Heart left ventricle (tissue), 16 donors: Measurements from ENCODE around the gene C2CD4D. TPM values are rescaled to one million over a fixed set of nuclear protein-coding genes. Genes with fewer than 3 reads are reported as not detected.
A peak's percentile ranks its signal among the peaks of the same experiment; 100 is the strongest.

Experiments used
- ATAC-seq, 4 donors: fragments of 200-7000 bp; cut with Tn5 transposase; one replicate each; pipeline ENCODE4 v1.9.1; 2020 to 2022; ENCODE audit warnings: moderate library complexity in 4 of 4, mild to moderate bottlenecking in 3 of 4, moderate number of reproducible peaks in 1 of 4
- DNase-seq, 5 donors: peaks; one replicate each; pipeline ENCODE4 v3.0.0-alpha.2; 2020
- H3K27ac ChIP-seq, 12 donors: fragments of 200-600 bp; sonication (generic) in 4 of 12; one replicate each; pipeline versions ENCODE4 v1.5.0 to v1.8.0; 2016 to 2022; ENCODE audit warnings: mild to moderate bottlenecking in 2 of 12
- H3K27me3 ChIP-seq, 9 donors: fragments of 200-600 bp; sonication (generic) in 2 of 9; one replicate each; pipeline versions ENCODE4 v1.5.1 to v1.8.0; 2016 to 2022; ENCODE audit warnings: mild to moderate bottlenecking in 3 of 9
- H3K36me3 ChIP-seq, 9 donors: fragments of 200-600 bp; sonication (generic) in 2 of 9; one replicate each; pipeline versions ENCODE4 v1.5.0 to v1.8.0; 2018 to 2022; ENCODE audit warnings: mild to moderate bottlenecking in 2 of 9
- H3K4me1 ChIP-seq, 12 donors: fragments of 200-600 bp; sonication (generic) in 4 of 12; one replicate each; pipeline versions ENCODE4 v1.5.0 to v1.8.0; 2016 to 2022; ENCODE audit warnings: mild to moderate bottlenecking in 3 of 12
- H3K4me3 ChIP-seq, 12 donors: fragments of 200-600 bp; sonication (generic) in 4 of 12; one replicate each; pipeline versions ENCODE4 v1.5.0 to v1.8.0; 2017 to 2022; ENCODE audit warnings: mild to moderate bottlenecking in 9 of 12, moderate library complexity in 4 of 12
- H3K9me3 ChIP-seq, 12 donors: fragments of 200-600 bp; sonication (generic) in 4 of 12; one replicate each; pipeline versions ENCODE4 v1.5.0 to v1.8.0; 2016 to 2022; ENCODE audit warnings: mild to moderate bottlenecking in 1 of 12
- CTCF ChIP-seq, 12 donors: fragments of 200-600 bp; sonication (generic) in 4 of 12; IDR thresholded peaks; one replicate each; pipeline versions ENCODE4 v1.5.0 to v1.8.0; 2018 to 2022; ENCODE audit warnings: antibody characterized with exemption in 12 of 12, mild to moderate bottlenecking in 5 of 12
- POLR2A ChIP-seq, 2 donors: fragments of 450-650 bp; IDR thresholded peaks; one replicate each; pipeline ENCODE4 v1.6.1; 2017; ENCODE audit warnings: antibody characterized with exemption in 2 of 2, mild to moderate bottlenecking in 2 of 2, moderate library complexity in 2 of 2
- WGBS, 4 donors: extraction: QIAGEN DNeasy Blood & Tissue Kit in 2 of 4; methylation state at CpG; one replicate each; pipeline versions ENCODE4 v1.1.5 to v1.1.7; 2013 to 2018; 5-methylcytosine and 5-hydroxymethylcytosine counted together
- intact Hi-C, 10 donors: fragments of 100-400 bp; cut with DNase I; formaldehyde crosslinking; loops; one replicate each; pipeline versions ENCODE4 v1.11.1 to v1.14.2; 2022
- polyA plus RNA-seq, 2 donors: library from polyadenylated mRNA; stranded (reverse); fragments of 200-250 nt; gene quantifications; one replicate each; pipeline ENCODE4 v1.2.3, GENCODE V29; 2013
- total RNA-seq, 9 donors: library from RNA; depleted of rRNA in 2 of 9; stranded (reverse); fragments of >200 nt in 2 of 9; fragmentation: NEBNext Ultra II Directional in 3 of 9; extraction: Animal tissue kit (Norgen Biotek cat#: 25700) in 3 of 9; gene quantifications; one replicate each; pipeline versions ENCODE4 v1.1.0 to v1.2.4, GENCODE V29; 2016 to 2023
- donor health status: ischemic (EF 13 %, LVEDD 7.1; RV severe dilation, severe dysfunction).
- donor health status: healthy with polysubstance abuse.
- donor health status: DM: no; HTN: yes; CAD: no.
- donor health status: DM: no; HTN: no; CAD: no.
- donor health status: ischemic (EF 25% LVEDD 6.9; RV normal size, moderate dysfunction).
- donor health status: ischemic (EF 25% LVEDD 5.7; RV mildly dilated, moderate dysfunction).
- donor health status: healthy.
- donor health status: DM: yes; HTN: yes; CAD: no.
- donor health status: ischemic (EF 35%, LVEDD 5.7; RV mildly dilated, moderate dysfunction).
- donor health status: nonischemic (EF 11% LVEDD 7.7; RV severe dilation, severe dysfunction).
- donor health status: DM: yes; HTN: yes; CAD: no.
- donor health status: PGD.
- donor health status: ischemic (EF 29% LVEDD 5.4; RV normal size, mild dysfunction).
- donor health status: nonischemic (EF 23%, LVEDD 6.1; RV moderate dilation, normal function).

Gene C2CD4D
- total and polyA plus RNA-seq, 11 donors: 0.14 to 0.28 TPM; not detected in 9

GRCh38 chr1:151831605-151832004 lies 8.0 kb downstream of the C2CD4D start, which contains the start of gene RORC:
RORC (minus strand) TSS chr1:151831802; CDS start chr1:151831764, 38 bp downstream.
- Histone ChIP-seq H3K4me3 (peak within 1 kb of the TSS; percentile 1 to 63 (median 42)), H3K27ac (peak within 1 kb of the TSS in 11 of 12 donors; percentile 17 to 77 (median 65)), H3K27me3 (peaks cover 0 to 1% (median 0%) of the 10 kb centered on the region in 9 donors), H3K36me3 (no peaks in the 10 kb centered on the region), H3K9me3 (no peaks in the 10 kb centered on the region), H3K4me1 (peaks cover 0 to 42% (median 17%) of the 10 kb centered on the region in 12 donors)
- peak; percentile 76 to 86 (median 80) for ATAC-seq
- DNase-seq: peak; percentile 59 to 79 (median 62)
- intact Hi-C loops: loop anchor here in 5 of 10 donors (10.0 kb wide), 4 partner anchors 237 to 387 kb away; partner anchors contain the start of gene POGZ (in 1 of the 5)
- TF ChIP-seq POLR2A (IDR thresholded peaks at IDR 0.05): no peak
- no peak for TF ChIP-seq CTCF (IDR thresholded peaks at IDR 0.05)
- WGBS, 4 donors: 43 to 56% (median 52%) methylated on average over 5 of the region's 5 CpGs

- Histone ChIP-seq H3K27me3 (no peaks in the 10 kb centered on the region), H3K27ac (peak overlapping the region in 10 of 12 donors; percentile 19 to 77 (median 66)), H3K36me3 (no peaks in the 10 kb centered on the region), H3K4me1 (peaks cover 0 to 43% (median 17%) of the 10 kb centered on the region in 12 donors), H3K9me3 (no peaks in the 10 kb centered on the region), H3K4me3 (peak overlapping the region; percentile 1 to 63 (median 42))
- ATAC-seq: peak in 1 of 4 donors; percentile 1
- intact Hi-C loops: loop anchor here in 5 of 10 donors (10.0 kb wide), 4 partner anchors 236 to 386 kb away; partner anchors contain the start of gene POGZ (in 1 of the 5)
- peak in 1 of 5 donors; percentile 20 for DNase-seq
- TF ChIP-seq POLR2A (IDR thresholded peaks at IDR 0.05): no peak
- no peak for TF ChIP-seq CTCF (IDR thresholded peaks at IDR 0.05)
- 42 to 66% (median 62%) methylated on average over 4 of the region's 4 CpGs for WGBS, 4 donors
These were observed 8.4 kb downstream of the C2CD4D start for GRCh38 chr1:151831256-151831591.

- 34 to 48% (median 38%) methylated on average over 6 of the region's 6 CpGs for WGBS, 4 donors
- Histone ChIP-seq H3K4me3 (no peak overlapping the region), H3K27ac (no peak overlapping the region), H3K36me3 (no peaks in the 10 kb centered on the region), H3K9me3 (no peaks in the 10 kb centered on the region), H3K27me3 (no peaks in the 10 kb centered on the region), H3K4me1 (peaks cover 0 to 49% (median 17%) of the 10 kb centered on the region in 12 donors)
- ATAC-seq (no peak), DNase-seq (peak in 1 of 5 donors; percentile 49)
- TF ChIP-seq CTCF (IDR thresholded peaks at IDR 0.05) (no peak), POLR2A (IDR thresholded peaks at IDR 0.05) (no peak)
- intact Hi-C loops: loop anchor here in 5 of 10 donors (10.0 kb wide), 4 partner anchors 235 to 385 kb away; partner anchors contain the start of gene POGZ (in 1 of the 5)
These were observed 9.6 kb downstream of the C2CD4D start for GRCh38 chr1:151830055-151830454.

GRCh38 chr1:151829352-151830046 lies 10.1 kb downstream of the C2CD4D start:
- TF ChIP-seq POLR2A (IDR thresholded peaks at IDR 0.05) (no peak), CTCF (IDR thresholded peaks at IDR 0.05) (no peak)
- Histone ChIP-seq H3K36me3 (no peaks in the 10 kb centered on the region), H3K9me3 (no peaks in the 10 kb centered on the region), H3K27me3 (no peaks in the 10 kb centered on the region), H3K27ac (peak overlapping the region in 1 of 12 donors; percentile 27), H3K4me1 (peaks cover 0 to 49% (median 17%) of the 10 kb centered on the region in 12 donors), H3K4me3 (no peak overlapping the region)
- intact Hi-C loops: loop anchor here in 5 of 10 donors (10.0 kb wide), 4 partner anchors 235 to 385 kb away; partner anchors contain the start of gene POGZ (in 1 of the 5)
- peak in 1 of 5 donors; percentile 43 for DNase-seq
- 31 to 43% (median 38%) methylated on average over 4 of the region's 4 CpGs for WGBS, 4 donors
- no peak for ATAC-seq
